Stimulated activated CD8-positive, alpha-beta memory T cell treated with anti-CD3 and anti-CD28 coated beads, Interleukin-7, amount 100 ng/mL, for 4 hours (primary cell): Measurements from ENCODE around the gene ETNK2.

Experiments used
- DNase-seq, 2 donors: peaks; one replicate each; pipeline ENCODE4 v3.0.0-alpha.2; 2020; ENCODE audit warnings: low read depth in 2 of 2

Gene ETNK2

GRCh38 chr1:204126386-204126785, 25.5 kb downstream of the ETNK2 start:
- no peak for DNase-seq

- DNase-seq: no peak
Measured at GRCh38 chr1:204125759-204126351, 26.0 kb downstream of the ETNK2 start.

- no peak for DNase-seq
Measured at GRCh38 chr1:204124639-204125038, 27.2 kb downstream of the ETNK2 start.

- DNase-seq: no peak
Measured at GRCh38 chr1:204123376-204123775, 28.5 kb downstream of the ETNK2 start.

GRCh38 chr1:204121840-204122555, 29.8 kb downstream of the ETNK2 start:
- DNase-seq: no peak

GRCh38 chr1:204116539-204116938, 35.3 kb downstream of the ETNK2 start:
- DNase-seq: no peak

GRCh38 chr1:204115116-204115515, 36.7 kb downstream of the ETNK2 start:
- no peak for DNase-seq

GRCh38 chr1:204114606-204115005, 37.2 kb downstream of the ETNK2 start:
- DNase-seq: no peak

GRCh38 chr1:204113896-204114295, 37.9 kb downstream of the ETNK2 start:
- DNase-seq: no peak

- DNase-seq: no peak
Measured at GRCh38 chr1:204112876-204113730, 38.7 kb downstream of the ETNK2 start.

- DNase-seq: no peak
Measured at GRCh38 chr1:204110894-204111633, 40.8 kb downstream of the ETNK2 start.

GRCh38 chr1:204108312-204109141, 43.3 kb downstream of the ETNK2 start:
- DNase-seq: no peak

- DNase-seq: no peak
Measured at GRCh38 chr1:204107892-204108291, 44.0 kb downstream of the ETNK2 start.

GRCh38 chr1:204106825-204107224, 45.0 kb downstream of the ETNK2 start:
- DNase-seq: no peak

- no peak for DNase-seq
Measured at GRCh38 chr1:204105131-204105515, 46.7 kb downstream of the ETNK2 start.

- no peak for DNase-seq
Measured at GRCh38 chr1:204104331-204105130, 47.3 kb downstream of the ETNK2 start.

- no peak for DNase-seq
Measured at GRCh38 chr1:204103431-204103741, 48.5 kb downstream of the ETNK2 start.

GRCh38 chr1:204102739-204103430, 49.0 kb downstream of the ETNK2 start:
- no peak for DNase-seq

- DNase-seq: no peak
Measured at GRCh38 chr1:204102029-204102611, 49.7 kb downstream of the ETNK2 start.
